B cell (primary cell): ENCODE results near the gene GBE1. TPM values are rescaled to one million over a fixed set of nuclear protein-coding genes. Genes with fewer than 3 reads are reported as not detected.

Experiments
- ATAC-seq: fragments of 200-7000 bp; cut with Tn5 transposase; one replicate; pipeline ENCODE4 v1.10.0; 2021; ENCODE audit warnings: low read depth, mild to moderate bottlenecking, moderate number of reproducible peaks, moderate library complexity
- CTCF ChIA-PET: fragments of 350-600 bp; sonication (Branson Sonifier 250); formaldehyde crosslinking; loops from one replicate; lab custom pipeline; 2021; ENCODE audit warnings: antibody characterized with exemption, inconsistent platforms; lab: Charles Lee
- POLR2A ChIA-PET: fragments of 350-600 bp; sonication (Branson Sonifier 250); formaldehyde crosslinking; loops from one replicate; lab custom pipeline; 2021; ENCODE audit warnings: antibody characterized with exemption; lab: Charles Lee
- DNase-seq: peaks from one replicate; pipeline ENCODE4 v3.0.0; 2013
- H2AFZ ChIP-seq: 2 replicates; pipeline ENCODE4 v1.6.1; 2012; ENCODE audit warnings: mild to moderate bottlenecking, low read depth, low read length; ENCODE audit not compliant: insufficient read depth, poor library complexity, severe bottlenecking
- H3K27ac ChIP-seq, 2 donors: 1 replicate in 1 of 2; 2 replicates in 1 of 2; pipeline ENCODE4 v1.5.1; 2012 to 2013; ENCODE audit warnings: low read length in 2 of 2, mild to moderate bottlenecking in 2 of 2, moderate library complexity in 1 of 2
- H3K27me3 ChIP-seq, 4 experiments: fragments of 200-600 bp in 1 of 4; sonication (generic) in 1 of 4; replicated peaks in 1 of 4; 1 replicate in 2 of 4; 2 replicates in 2 of 4; pipeline versions ENCODE4 v1.6.1 to v1.7.0; 2013 to 2016; ENCODE audit warnings: low read length in 3 of 4, mild to moderate bottlenecking in 2 of 4, mixed read lengths in 1 of 4, moderate library complexity in 1 of 4; ENCODE audit not compliant: insufficient read depth in 4 of 4, control insufficient read depth in 3 of 4; ENCODE audit errors: control extremely low read depth in 1 of 4
- H3K36me3 ChIP-seq, 2 experiments: replicated peaks in 1 of 2; 1 replicate in 1 of 2; 2 replicates in 1 of 2; pipeline versions ENCODE4 v1.6.1 to v1.7.1; 2013; ENCODE audit warnings: low read length in 1 of 2; ENCODE audit not compliant: insufficient read depth in 2 of 2, control insufficient read depth in 1 of 2; ENCODE audit errors: control extremely low read depth in 1 of 2, extremely low read depth in 1 of 2
- H3K4me1 ChIP-seq, 2 donors: fragments of 200-600 bp in 1 of 2; sonication (generic) in 1 of 2; 1 replicate in 1 of 2; 2 replicates in 1 of 2; pipeline versions ENCODE4 v1.5.1 to v1.6.1; 2013 to 2017; ENCODE audit warnings: low read length in 2 of 2; ENCODE audit not compliant: control insufficient read depth in 2 of 2, insufficient read depth in 2 of 2
- H3K4me2 ChIP-seq: replicated peaks from 2 replicates; pipeline ENCODE3; 2012; ENCODE audit warnings: mild to moderate bottlenecking, low read depth, low read length; ENCODE audit not compliant: poor library complexity, severe bottlenecking
- H3K4me3 ChIP-seq, 5 experiments: fragments of 200-600 bp in 1 of 5; sonication (generic) in 1 of 5; 1 replicate in 3 of 5; 2 replicates in 2 of 5; pipeline versions ENCODE4 v1.5.1 to v1.7.0; 2011 to 2016; ENCODE audit warnings: low read length in 4 of 5, mild to moderate bottlenecking in 4 of 5, low read depth in 2 of 5, control low read depth in 1 of 5, moderate library complexity in 1 of 5; ENCODE audit not compliant: insufficient read depth in 1 of 5; ENCODE audit errors: control extremely low read depth in 1 of 5, extremely low read depth in 1 of 5
- H3K79me2 ChIP-seq: fragments of 200-600 bp; sonication (generic); one replicate; pipeline ENCODE4 v1.6.0; 2016; ENCODE audit warnings: low read length; ENCODE audit not compliant: control insufficient read depth, insufficient read depth
- H3K9ac ChIP-seq: fragments of 200-600 bp; sonication (generic); 2 replicates; pipeline ENCODE4 v1.6.1; 2017; ENCODE audit warnings: mild to moderate bottlenecking, low read length, moderate library complexity
- H3K9me3 ChIP-seq, 3 donors: one replicate each; pipeline versions ENCODE4 v1.6.1 to v1.7.1; 2013; ENCODE audit warnings: low read length in 2 of 3; ENCODE audit not compliant: control insufficient read depth in 2 of 3, insufficient read depth in 1 of 3; ENCODE audit errors: control extremely low read depth in 1 of 3
- H4K20me1 ChIP-seq: 2 replicates; pipeline ENCODE4 v1.6.0; 2012; ENCODE audit warnings: mild to moderate bottlenecking, low read length; ENCODE audit not compliant: insufficient read depth, control insufficient read depth, poor library complexity, severe bottlenecking
- H3K27ac Mint-ChIP-seq: one replicate; pipeline ENCODE4 v1.8.0; 2021; ENCODE audit warnings: mixed read lengths
- H3K27me3 Mint-ChIP-seq: one replicate; pipeline ENCODE4 v1.8.0; 2021; ENCODE audit warnings: mixed read lengths
- H3K4me1 Mint-ChIP-seq: one replicate; pipeline ENCODE4 v1.8.0; 2021; ENCODE audit warnings: mixed read lengths
- H3K4me3 Mint-ChIP-seq: one replicate; pipeline ENCODE4 v1.8.0; 2021; ENCODE audit warnings: mixed read lengths
- H3K9me3 Mint-ChIP-seq: one replicate; pipeline ENCODE4 v1.8.0; 2022; ENCODE audit warnings: mixed read lengths; ENCODE audit not compliant: insufficient read depth
- CTCF ChIP-seq: fragments of 200-600 bp; IDR thresholded peaks from one replicate; pipeline ENCODE4 v1.8.0; 2022; ENCODE audit warnings: antibody characterized with exemption, mild to moderate bottlenecking
- EZH2 ChIP-seq: IDR thresholded peaks from 2 replicates; pipeline ENCODE4 v1.6.1; 2012; ENCODE audit warnings: borderline replicate concordance, low read depth, mild to moderate bottlenecking, moderate library complexity, low read length; ENCODE audit not compliant: insufficient read depth, poor library complexity, severe bottlenecking
- WGBS: methylation state at CpG from one replicate; pipeline ENCODE4 v1.1.5; 2013; ENCODE audit warnings: missing lambda C conversion rate; ENCODE audit not compliant: insufficient coverage; 5-methylcytosine and 5-hydroxymethylcytosine counted together
- intact Hi-C: fragments of 100-400 bp; cut with micrococcal nuclease; formaldehyde crosslinking; loops from one replicate; pipeline ENCODE4 v1.10.0; 2022
- polyA plus RNA-seq: library from polyadenylated mRNA; depleted of rRNA; stranded (reverse); fragments of >200 nt; gene quantifications from 2 replicates; pipeline ENCODE4 v1.2.3, GENCODE V29; 2012
- total RNA-seq, 2 donors: library from RNA; stranded (reverse); fragments of 120-200 nt in 1 of 2; gene quantifications; 1 replicate in 1 of 2; 2 replicates in 1 of 2; pipeline versions ENCODE4 v1.2.3 to v1.2.4, GENCODE V29; 2013 to 2022

GBE1 gene
- total and polyA plus RNA-seq, 2 donors (not counting 1 experiment from before 2014, with no cell fraction given) = 3.4 to 20.8 TPM

GRCh38 chr3:81503026-81503425, 258.4 kb downstream of the GBE1 start:
- Histone ChIP-seq H3K4me3 (no peak overlapping the region), H3K9me3 (no peaks in the 10 kb centered on the region), H2AFZ (no peak overlapping the region), H3K27me3 (no peaks in the 10 kb centered on the region), H3K36me3 (no peaks in the 10 kb centered on the region), H3K79me2 (no peaks in the 10 kb centered on the region), H3K4me1 (no peaks in the 10 kb centered on the region), H4K20me1 (no peaks in the 10 kb centered on the region), H3K4me2 (no peak overlapping the region), H3K27ac (no peak overlapping the region), H3K9ac (no peak overlapping the region)
- no peaks in the 10 kb centered on the region for H3K9me3 Mint-ChIP-seq
- TF ChIP-seq EZH2 = no peak
- TF ChIP-seq CTCF = no peak
- no peak overlapping the region for H3K27ac Mint-ChIP-seq
- no peak for DNase-seq
- H3K4me3 Mint-ChIP-seq = no peak overlapping the region
- no peak for ATAC-seq
- ChIA-PET POLR2A (no interaction called here), CTCF (interaction anchor here (1.0 kb wide), 1 partner anchor 12 kb away, joined by 6 read pairs; no protein-coding TSS in a partner anchor)
- intact Hi-C loops = no loop called here
- 95% methylated on average over 2 of the region's 2 CpGs for WGBS
- no peaks in the 10 kb centered on the region for H3K27me3 Mint-ChIP-seq
- no peaks in the 10 kb centered on the region for H3K4me1 Mint-ChIP-seq

GRCh38 chr3:81502236-81502635, 259.2 kb downstream of the GBE1 start:
- ATAC-seq = no peak
- Mint-ChIP-seq H3K9me3 (no peaks in the 10 kb centered on the region), H3K27ac (no peak overlapping the region), H3K27me3 (no peaks in the 10 kb centered on the region), H3K4me1 (no peaks in the 10 kb centered on the region), H3K4me3 (no peak overlapping the region)
- Histone ChIP-seq H4K20me1 (no peaks in the 10 kb centered on the region), H3K4me2 (no peak overlapping the region), H3K4me1 (no peaks in the 10 kb centered on the region), H3K9ac (no peak overlapping the region), H2AFZ (no peak overlapping the region), H3K79me2 (no peaks in the 10 kb centered on the region), H3K9me3 (no peaks in the 10 kb centered on the region), H3K27me3 (no peaks in the 10 kb centered on the region), H3K27ac (no peak overlapping the region), H3K4me3 (no peak overlapping the region), H3K36me3 (no peaks in the 10 kb centered on the region)
- TF ChIP-seq EZH2 = no peak
- no peak for TF ChIP-seq CTCF
- intact Hi-C loops = no loop called here
- WGBS = no CpG with 5 or more reads among the region's 1 CpG
- CTCF ChIA-PET = interaction anchor here (1.0 kb wide), 1 partner anchor 12 kb away, joined by 6 read pairs; no protein-coding TSS in a partner anchor
- DNase-seq = no peak
- POLR2A ChIA-PET = no interaction called here
